Effector CD4-positive, alpha-beta T cell (primary cell): ENCODE data around the gene SAMD11. TPM values are rescaled to one million over a fixed set of nuclear protein-coding genes. Genes with fewer than 3 reads are reported as not detected.
A peak's percentile ranks its signal among the peaks of the same experiment; 100 is the strongest.
"Not testable (repeated sequence)": the region's sequence is repeated elsewhere in the genome, so short reads cannot be mapped to it uniquely, and the experiment has no call there.

Source experiments
- DNase-seq: peaks from one replicate; pipeline ENCODE4 v3.0.0-alpha.2; 2020
- total RNA-seq: gene quantifications from one replicate; lab custom pipeline; 2026; lab: John Stamatoyannopoulos, UW

The SAMD11 gene, protein sequence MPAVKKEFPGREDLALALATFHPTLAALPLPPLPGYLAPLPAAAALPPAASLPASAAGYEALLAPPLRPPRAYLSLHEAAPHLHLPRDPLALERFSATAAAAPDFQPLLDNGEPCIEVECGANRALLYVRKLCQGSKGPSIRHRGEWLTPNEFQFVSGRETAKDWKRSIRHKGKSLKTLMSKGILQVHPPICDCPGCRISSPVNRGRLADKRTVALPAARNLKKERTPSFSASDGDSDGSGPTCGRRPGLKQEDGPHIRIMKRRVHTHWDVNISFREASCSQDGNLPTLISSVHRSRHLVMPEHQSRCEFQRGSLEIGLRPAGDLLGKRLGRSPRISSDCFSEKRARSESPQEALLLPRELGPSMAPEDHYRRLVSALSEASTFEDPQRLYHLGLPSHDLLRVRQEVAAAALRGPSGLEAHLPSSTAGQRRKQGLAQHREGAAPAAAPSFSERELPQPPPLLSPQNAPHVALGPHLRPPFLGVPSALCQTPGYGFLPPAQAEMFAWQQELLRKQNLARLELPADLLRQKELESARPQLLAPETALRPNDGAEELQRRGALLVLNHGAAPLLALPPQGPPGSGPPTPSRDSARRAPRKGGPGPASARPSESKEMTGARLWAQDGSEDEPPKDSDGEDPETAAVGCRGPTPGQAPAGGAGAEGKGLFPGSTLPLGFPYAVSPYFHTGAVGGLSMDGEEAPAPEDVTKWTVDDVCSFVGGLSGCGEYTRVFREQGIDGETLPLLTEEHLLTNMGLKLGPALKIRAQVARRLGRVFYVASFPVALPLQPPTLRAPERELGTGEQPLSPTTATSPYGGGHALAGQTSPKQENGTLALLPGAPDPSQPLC
- not detected for total RNA-seq

DNA sequence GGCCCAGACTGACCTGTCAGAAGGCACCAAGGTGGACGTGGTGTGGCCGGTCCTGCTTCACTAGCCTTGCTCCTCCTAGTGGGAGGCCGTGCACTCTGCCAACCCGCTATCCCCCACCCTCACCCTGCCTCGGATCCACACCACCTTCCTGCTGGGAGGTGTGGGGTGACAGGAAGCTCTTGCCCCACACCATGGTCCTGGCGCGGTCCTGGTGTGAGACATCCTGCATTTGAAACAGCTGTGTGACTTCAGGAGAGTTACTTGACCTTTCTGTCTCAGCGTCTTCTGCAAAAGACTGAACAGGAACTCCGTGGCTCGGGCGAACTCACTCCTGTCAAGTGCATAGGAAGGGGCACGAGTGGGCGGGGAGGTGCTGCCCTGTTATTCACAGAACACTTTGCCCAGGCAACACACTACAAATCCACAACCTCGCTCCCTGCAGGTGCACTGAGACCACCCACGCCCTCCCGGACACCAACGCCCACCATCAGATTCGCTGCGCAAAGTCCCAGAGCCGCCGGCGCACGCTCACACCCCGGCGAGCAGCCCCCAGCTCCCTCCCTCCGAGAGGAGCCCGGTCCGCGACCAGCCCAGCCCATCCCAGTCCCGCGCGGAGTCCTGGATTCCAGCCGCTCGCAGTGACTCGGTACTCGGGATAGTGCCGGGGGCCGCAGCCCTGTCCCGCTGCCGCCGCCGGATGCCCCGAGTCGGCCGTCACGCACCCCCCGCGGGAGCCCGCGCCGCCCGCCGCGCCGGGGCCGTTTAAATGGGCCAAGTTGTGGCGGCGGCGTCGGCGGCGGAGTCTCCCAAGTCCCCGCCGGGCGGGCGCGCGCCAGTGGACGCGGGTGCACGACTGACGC, at the start of gene SAMD11:
Gene SAMD11, plus strand, starts transcription at position 793 of the 860 bp plus-strand sequence. CDS start 509 bp downstream, outside the sequence.
- peak; percentile 43 for DNase-seq

DNA sequence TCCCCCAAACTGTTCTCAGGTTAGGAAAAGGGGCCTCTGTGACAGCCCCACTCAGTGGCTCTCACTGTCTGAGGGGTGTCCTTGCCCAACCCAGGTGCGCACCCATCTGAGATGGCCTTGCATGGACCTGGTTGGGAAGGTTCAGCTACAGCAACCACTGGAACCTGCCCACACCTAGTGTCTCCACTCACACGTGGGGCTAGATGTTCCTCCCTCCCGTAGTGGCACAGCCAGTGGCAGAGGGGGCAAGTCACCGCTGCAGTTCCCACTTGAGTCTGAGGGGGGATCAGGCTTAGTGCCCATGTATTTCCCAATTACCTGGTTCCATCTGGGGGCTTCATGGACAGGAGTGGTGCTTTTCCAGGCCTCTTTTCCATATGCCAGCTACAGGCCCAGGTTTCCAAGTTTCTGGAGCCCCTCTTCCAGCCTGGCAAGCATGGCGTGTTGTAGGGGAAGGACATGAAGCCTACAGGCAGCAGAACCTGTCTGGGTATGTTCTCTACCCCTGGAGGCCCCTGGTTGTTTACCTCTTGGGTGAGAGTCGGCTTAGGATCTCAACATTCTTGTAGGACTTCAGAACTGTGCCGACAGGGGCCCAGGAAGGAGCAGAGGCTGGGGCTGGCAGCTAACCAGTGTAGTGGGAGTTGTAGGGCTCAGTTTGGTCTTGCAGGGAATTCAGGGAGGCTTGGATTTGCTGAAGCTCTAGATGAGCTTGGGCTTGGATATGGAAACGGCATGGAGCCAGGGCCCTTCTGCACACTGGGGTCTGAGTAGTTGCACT, 47.1 kb upstream of the SAMD11 start:
- not testable (repeated sequence) for DNase-seq

DNA sequence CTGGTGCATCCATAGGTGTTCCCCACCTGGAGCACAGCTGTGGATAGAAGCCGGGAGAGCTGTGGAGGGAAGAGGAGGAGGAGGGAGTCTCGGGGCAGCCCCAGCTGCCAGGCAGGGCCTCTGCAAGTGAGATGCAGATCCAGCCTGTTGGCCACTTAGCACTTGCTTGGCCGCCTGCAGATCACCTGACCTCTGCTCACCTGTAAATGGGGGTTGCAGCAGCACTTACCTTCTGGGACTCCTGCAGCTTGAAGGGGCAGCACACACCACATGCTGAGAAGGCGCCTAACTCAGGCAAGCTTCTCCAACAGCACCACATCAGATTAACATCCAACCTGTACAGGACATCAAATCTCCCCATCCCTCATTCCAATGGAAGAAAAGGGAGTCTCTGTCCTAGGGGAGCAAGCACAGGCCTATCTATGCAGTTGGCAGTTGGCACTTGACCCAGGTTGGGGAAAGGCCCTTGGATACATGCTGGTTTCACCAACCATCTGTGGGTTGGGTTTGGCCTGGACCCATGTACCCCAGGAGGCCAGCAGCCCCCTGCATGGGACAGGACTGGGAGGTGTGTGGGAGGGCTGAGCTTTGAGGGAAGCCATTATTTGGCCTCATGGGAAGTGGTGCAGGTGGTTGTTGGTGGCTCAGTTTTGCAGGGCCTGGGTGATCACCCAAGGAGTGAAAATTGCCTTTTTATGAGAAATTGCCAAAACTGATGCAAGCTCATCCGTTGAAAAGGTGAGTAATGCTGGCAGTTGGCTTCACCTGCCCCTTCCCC, 46.3 kb upstream of the SAMD11 start:
- not testable (repeated sequence) for DNase-seq

DNA sequence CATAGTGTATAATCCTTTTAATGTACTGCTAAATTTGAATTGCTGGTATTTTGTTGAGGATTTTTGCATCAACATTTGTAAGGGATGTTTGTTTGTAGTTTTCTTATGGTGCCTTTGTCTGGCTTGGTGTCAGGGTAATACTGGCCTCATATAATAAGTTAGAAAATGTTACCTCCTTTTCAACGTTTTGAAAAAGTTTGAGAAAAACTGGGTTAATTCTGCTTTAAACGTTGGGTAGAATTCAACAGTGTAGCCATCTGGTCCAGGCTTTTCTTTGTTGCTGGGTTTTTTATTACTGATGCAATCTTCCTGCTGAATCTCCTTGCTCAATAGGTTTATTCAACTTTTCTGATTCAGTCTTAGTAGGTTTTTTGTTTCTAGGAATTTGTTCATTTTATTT, 43.2 kb upstream of the SAMD11 start:
- DNase-seq, result not testable (repeated sequence)

DNA sequence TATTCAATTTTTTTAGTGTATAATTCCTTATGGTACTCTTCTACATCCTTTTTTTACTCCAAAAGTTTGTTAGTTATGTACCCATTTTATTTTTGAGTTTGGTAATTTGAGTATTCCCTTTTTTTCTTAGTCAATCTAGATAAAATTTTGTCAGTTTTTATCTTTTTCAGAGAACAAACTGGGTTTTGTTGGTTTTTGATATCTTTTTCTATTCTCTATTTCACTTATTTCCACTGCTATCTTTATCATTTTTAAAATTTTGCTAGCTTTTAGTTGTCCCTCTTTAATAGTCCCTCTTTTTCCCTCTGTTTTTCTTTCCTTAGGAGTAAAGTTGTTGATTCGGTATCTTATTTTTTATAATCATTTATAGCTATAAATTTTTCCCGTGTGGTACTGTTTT, 42.8 kb upstream of the SAMD11 start:
- DNase-seq, result not testable (repeated sequence)

DNA sequence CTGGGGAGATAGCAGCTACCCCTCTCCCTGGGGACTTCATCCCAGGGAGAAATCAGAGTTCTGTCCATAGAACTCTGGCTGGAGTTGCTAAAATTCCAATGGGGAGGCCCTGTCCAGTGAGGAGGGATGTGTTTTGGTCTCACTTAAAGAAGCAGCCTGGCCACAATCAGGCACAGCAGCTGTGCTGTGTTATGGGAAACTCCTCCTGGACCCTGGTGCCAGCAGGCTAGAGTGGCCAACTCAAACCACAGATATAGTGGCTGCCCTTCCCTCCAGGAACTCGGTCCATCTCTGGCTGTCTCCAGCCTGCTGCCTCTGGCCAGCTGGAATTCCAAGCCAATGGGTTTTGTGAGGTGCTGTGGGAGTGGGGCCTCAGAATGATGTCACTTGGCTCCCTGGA, 37.4 kb upstream of the SAMD11 start:
- DNase-seq, result no peak

DNA sequence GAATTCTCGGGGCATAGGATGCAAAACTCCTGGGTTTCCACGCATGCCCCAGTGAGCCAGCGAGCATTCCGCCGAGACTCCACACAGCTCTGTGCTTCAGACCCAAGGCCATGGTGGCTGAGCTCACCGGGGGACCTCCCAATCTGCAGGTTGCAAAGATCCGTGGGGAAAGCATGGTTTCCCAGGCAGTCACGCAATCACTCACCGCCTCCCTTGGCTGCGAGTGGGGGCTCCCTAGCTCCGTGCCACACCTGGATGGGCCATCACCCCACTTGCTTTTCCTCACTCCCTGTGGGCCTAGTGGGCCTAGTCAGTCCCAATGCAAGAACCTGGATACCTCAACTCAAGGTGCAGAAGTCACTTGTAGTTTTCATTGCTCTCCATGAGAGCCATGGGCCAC, 37.0 kb upstream of the SAMD11 start:
- no peak for DNase-seq

DNA sequence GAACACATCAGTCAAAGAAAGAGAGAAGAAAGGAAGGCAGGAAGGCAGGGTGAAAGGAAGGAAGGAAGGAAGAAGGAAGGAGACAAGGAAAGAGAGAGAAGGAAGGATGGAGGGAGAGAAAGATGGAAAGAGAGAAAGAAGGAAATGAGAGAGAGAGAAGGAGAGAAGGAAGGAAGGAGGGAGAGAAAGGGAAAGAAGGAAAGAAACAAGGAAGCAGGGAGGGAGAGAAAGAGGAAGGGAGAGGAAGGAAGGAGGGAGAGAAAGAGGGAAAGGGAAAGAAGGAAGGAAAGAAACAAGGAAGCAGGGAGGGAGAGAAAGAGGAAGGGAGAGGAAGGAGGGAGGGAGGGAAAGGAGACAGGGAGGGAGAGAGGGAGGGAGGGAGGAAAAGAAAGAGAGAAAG, 35.4 kb upstream of the SAMD11 start:
- DNase-seq, result no peak

DNA sequence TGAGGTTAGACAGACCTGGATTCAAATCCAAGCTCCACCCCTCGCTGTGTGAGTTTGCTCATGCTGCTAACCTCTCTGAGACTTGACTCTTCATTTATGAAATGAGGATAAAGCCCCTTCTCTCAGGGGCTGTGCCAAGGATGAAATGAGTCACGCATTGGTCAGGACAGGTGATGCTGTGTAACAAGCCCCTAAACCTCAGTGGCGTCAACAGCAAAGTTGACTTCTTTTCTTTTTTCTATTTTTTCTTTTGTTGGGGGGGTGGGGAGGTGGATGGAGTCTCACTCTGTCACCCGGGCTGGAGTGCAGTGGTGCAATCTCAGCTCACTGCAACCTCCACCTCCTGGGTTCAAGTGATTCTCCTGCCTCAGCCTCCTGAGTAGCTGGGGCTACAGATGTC, 33.9 kb upstream of the SAMD11 start:
- not testable (repeated sequence) for DNase-seq

DNA sequence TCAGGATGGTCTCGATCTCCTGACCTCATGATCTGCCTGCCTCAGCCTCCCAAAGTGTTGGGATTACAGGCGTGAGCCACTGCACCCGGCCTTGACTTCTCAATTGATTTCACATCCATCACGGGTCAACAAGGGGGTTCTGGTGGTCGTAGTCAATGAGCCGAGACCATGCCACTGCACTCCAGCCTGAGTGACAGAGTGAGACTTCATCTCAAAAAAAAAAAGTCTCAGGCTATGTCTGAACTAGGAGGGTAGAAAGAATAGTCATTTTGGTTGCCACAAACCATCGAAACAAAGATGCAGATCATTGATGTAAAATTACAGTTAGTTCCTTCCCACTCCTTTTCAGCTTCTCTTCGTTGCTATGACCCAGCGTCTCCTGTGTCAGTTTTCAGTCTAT, 33.5 kb upstream of the SAMD11 start:
- not testable (repeated sequence) for DNase-seq

DNA sequence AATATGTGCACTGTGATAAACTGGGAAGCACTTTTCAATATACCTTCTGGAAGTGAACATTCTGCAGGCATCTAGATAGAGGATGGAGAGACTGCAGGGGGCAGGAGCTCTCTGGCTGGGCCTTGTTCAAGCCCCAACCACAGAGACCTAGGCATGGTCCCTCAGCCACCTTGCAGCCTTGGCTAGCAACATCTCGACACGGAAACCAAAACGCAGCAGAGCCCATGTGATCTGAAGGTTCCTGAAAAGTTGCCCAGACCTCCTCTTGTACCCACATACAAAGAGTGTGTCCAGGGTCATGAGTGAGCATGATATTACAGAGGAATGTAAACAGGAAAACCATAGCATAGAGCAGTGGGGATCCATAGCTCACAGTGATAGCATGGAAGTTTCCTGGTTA, 33.1 kb upstream of the SAMD11 start:
- DNase-seq, result no peak

DNA sequence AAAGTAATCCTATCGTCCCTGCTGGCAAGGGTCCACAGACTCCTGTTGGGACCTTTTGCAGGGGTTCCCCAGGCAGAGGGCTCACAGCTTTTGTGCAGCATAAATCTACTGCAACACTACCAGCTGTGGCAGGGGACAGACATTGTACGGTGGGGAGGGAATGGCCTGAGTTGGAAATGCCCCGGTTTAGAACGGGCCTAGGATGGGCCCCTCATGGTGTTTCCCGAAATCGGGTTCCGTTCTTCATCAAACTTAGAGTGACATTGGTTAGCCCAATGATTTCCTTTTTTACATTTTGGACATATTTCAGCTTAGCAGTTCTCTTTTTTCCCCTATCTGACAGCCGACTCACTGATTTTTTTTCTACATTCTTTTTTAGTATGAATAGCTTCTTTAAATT, 26.5 kb upstream of the SAMD11 start:
- DNase-seq, result no peak

DNA sequence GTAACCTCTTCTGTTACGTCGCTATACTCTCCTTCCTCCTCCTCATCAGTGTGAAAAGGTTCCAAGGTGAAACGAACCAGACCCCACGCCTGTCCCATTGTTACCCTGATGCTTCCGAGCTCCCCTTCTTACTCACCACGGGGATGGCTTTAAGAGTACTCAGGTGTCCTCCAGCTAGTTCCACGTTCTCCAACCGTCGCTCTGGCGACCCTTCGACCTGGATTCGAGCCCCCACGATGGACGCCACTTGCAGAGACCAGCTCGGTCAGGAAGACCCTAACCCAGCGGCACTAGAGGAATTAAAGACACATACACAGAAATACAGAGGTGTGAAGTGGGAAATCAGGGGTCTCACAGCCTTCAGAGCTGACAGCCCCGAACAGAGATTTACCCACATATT, 25.8 kb upstream of the SAMD11 start:
- not testable (repeated sequence) for DNase-seq

DNA sequence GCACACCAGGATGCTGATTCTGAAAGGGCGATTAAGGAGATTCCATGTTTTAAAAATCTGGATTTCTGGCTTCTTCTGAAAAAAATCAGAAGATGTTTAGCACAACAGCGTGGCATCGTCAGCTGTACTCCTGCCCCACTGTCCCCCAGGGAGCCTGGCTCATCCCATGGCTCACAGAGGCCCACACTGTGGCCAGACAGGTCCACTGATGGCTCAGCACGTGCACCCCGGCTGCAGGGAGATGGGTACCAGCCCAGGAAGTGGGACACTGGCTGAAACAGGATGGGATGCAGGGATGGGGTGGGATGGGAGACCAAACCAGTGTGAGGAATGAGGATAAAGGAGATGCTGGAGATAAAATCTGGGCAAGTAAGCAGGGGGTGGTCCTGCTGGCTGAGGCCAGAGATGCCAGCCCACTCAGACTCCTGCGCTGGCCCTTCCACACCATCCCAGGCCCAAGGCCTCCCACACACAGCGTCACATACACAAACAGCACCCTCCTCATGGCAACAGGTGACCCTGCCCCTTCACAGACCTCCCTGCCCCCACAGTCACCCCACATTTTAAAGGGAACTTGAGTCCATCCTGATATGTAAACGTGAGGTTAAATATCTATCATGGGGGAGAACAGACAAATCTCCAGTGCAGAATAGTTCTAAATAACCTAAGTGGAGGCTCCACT, 23.9 kb upstream of the SAMD11 start:
- no peak for DNase-seq

DNA sequence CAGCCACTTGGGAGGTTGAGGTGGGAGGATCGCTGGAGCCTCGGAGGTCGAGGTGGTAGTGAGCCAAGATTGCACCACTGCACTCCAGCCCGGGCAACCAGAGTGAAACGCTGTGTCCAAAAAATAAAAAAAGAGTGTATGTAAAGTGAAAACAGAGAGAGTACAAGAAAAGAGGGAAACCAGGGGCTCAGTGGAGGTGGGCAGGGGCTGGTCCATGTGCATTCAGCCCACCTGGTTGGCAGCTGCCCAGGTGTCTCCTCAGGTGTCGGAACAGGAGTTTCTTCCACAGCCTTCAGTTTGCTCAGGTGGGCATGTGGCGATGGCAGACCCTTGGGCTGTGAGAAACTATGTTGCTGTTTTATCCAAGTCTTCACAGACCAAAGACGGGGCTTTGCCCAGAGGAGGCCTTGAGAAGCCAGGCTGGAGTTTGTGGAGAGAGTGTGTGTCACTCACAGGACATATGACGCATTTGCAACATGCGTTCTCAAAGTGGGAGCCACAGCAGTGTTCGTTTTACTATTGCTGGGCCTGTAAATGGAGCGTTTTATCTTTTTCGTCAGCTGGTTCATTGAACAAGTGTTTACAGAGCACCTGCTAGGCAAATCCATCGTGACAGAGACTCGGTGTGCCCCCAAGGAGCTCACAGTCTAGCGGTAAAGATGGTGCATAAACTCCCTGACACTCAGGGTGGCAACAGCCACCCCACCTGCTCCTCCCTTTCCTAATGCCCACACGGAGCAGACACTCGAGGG, 22.4 kb upstream of the SAMD11 start:
- DNase-seq, result no peak

DNA sequence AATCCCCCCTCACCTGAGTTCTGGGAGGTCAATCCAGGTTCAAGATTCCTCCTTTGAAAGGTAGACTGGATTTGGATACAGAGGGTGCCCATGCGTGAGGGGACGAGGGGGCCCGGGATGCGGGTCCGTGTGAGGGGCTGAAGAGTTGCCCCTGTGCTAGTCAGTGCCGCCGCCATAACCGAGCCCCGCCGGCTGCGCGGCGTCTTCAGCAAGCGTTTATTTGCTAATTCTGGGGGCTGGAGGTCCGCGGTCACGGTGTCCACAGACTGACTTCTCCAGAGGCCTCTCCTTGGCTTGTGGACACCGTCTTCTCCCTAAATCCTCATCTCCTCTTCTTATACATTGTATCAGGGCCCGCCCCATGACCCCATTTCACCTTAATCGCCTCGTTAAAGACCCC, 20.9 kb upstream of the SAMD11 start:
- no peak for DNase-seq

DNA sequence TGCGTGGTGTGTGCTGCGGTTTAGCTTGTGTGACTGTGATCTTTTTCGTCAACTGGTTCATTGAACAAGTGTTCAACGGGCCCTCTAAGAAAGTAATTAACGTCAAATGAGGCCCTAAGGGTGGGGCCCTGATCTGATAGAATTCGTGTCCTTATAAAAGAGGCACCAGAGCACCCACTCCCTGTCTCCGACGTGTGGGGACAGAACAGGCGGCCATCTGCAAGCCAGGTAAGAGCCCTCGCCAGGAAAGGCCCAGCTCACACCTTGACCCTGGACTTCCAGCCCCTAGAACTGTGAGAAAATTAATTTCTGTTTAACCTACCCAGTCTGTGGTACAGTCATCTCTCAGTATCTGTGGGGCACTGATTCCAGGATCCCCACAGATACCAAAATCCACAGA, 20.4 kb upstream of the SAMD11 start:
- no peak for DNase-seq

DNA sequence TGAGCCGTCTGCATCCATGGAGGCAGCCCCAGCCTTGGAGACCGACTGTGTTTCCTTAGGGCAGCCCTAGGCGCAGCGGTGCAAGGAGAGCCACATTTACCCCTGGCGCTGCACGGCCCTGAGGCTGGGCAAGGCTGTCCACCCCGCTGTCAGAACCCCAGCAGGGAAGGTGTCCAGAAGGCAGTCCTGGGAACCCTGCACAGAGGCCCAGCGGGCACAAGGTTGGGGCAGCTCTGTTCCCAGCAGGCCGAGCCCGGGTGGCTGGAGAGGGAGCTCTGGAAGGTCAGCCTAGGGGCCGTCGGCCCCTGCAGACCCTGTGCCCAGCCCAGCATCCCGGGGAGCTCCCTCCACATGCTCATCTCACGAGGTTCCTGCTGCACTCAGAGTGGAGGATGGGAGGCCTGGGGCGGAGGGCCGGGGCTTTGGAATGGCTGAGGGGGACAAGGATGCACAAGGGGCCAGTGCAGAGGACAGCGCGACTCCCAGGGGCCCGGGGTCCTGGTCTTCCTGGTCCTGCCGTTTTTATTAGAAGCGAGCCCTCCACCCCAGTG, 19.9 kb upstream of the SAMD11 start:
- DNase-seq, result no peak

DNA sequence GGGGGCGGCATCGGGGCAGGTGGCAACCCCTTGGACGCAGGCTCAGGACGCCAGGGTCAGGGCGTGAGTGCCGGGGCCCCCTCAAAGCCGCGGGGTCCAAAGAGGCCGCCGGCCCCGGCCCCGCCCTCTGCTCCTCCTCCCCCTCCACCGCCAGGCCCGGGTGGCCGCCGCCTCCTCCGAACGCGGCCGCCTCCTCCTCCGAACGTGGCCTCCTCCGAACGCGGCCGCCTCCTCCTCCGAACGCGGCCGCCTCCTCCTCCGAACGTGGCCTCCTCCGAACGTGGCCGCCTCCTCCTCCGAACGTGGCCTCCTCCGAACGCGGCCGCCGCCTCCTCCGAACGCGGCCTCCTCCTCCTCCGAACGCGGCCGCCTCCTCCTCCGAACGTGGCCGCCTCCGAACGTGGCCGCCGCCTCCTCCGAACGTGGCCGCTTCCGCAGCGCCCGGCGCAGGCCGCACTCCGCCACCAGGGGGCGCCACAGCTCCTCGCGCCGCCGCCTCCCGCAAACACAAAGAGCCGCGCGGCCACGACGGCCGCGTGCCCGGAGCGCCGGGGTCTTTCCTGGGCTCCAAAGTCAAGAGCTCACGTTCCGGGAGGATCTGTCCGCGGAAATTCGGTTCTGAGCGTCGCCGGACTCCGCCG, 19.3 kb upstream of the SAMD11 start:
- DNase-seq, result peak; percentile 74
